GM12878 (cell line): ENCODE results near the gene CCBE1. TPM values are rescaled to one million over a fixed set of nuclear protein-coding genes. Genes with fewer than 3 reads are reported as not detected.

Experiments
- ATAC-seq: fragments of 200-7000 bp; cut with Tn5 transposase; 3 replicates; pipeline ENCODE4 v1.9.1; 2020; ENCODE audit warnings: mild to moderate bottlenecking, moderate library complexity
- BruUV-seq: library from RNA; stranded (reverse); fragments of 400-500 nt; replicated peaks from 2 replicates; lab custom pipeline; 2021; lab: Mats Ljungman, UMichigan
- CTCF ChIA-PET: fragments of 300-600 bp; sonication (Branson Sonifier 250); formaldehyde crosslinking; extraction: SDS; loops from one replicate; lab custom pipeline; 2021; ENCODE audit warnings: inconsistent platforms; lab: Yijun Ruan, JAX
- POLR2A ChIA-PET: fragments of 350-600 bp; formaldehyde crosslinking; extraction: SDS; loops from one replicate; lab custom pipeline; 2021; ENCODE audit warnings: inconsistent platforms; lab: Charles Lee
- RAD21 ChIA-PET: fragments of 300-600 bp; sonication (Branson Sonifier 250); formaldehyde crosslinking; loops from one replicate; lab custom pipeline; 2023; ENCODE audit warnings: antibody characterized with exemption; ENCODE audit not compliant: unreplicated experiment; lab: Charles Lee
- SMC1A ChIA-PET: fragments of 300-600 bp; sonication (Branson Sonifier 250); formaldehyde crosslinking; loops from one replicate; lab custom pipeline; 2023; ENCODE audit not compliant: unreplicated experiment, uncharacterized antibody; lab: Charles Lee
- DNase-seq: peaks from one replicate; pipeline ENCODE4 v3.0.0-alpha.2; 2011; ENCODE audit warnings: low read depth, low spot score
- FAIRE-seq: peaks from 3 replicates; lab custom pipeline; 2011; peaks lifted over from hg19 to GRCh38; lab: Jason Lieb, UNC
- H2AFZ ChIP-seq: 2 replicates; pipeline ENCODE4 v1.6.0; 2011; ENCODE audit warnings: low read depth, low read length, control low read depth; ENCODE audit not compliant: control insufficient read depth
- H3K27ac ChIP-seq: 2 replicates; pipeline ENCODE4 v1.5.1; 2011; ENCODE audit warnings: control low read depth; ENCODE audit not compliant: control insufficient read depth, insufficient read depth
- H3K27me3 ChIP-seq, 2 experiments: replicated peaks in 1 of 2; 2 replicates each; pipeline versions ENCODE4 v1.6.0 to v1.6.1; 2011; ENCODE audit warnings: low read length in 1 of 2; ENCODE audit not compliant: control insufficient read depth in 2 of 2, insufficient read depth in 2 of 2
- H3K36me3 ChIP-seq, 2 experiments: 2 replicates each; pipeline ENCODE4 v1.5.1; 2011; ENCODE audit warnings: low read length in 1 of 2; ENCODE audit not compliant: control insufficient read depth in 2 of 2, insufficient read depth in 2 of 2
- H3K4me1 ChIP-seq: 2 replicates; pipeline ENCODE4 v1.6.1; 2011; ENCODE audit warnings: mild to moderate bottlenecking, low read length, moderate library complexity, mixed read lengths; ENCODE audit not compliant: control insufficient read depth, insufficient read depth
- H3K4me2 ChIP-seq: 2 replicates; pipeline ENCODE4 v1.6.0; 2011; ENCODE audit warnings: control low read depth; ENCODE audit not compliant: control insufficient read depth, insufficient read depth
- H3K4me3 ChIP-seq: fragments of 200-600 bp; sonication (generic); 2 replicates; pipeline ENCODE4 v1.5.1; 2016
- H3K79me2 ChIP-seq: 2 replicates; pipeline ENCODE4 v1.6.0; 2011; ENCODE audit warnings: low read length; ENCODE audit not compliant: control insufficient read depth, insufficient read depth
- H3K9ac ChIP-seq: 2 replicates; pipeline ENCODE4 v1.8.0; 2011; ENCODE audit warnings: low read length, control low read depth, mixed read lengths; ENCODE audit not compliant: control insufficient read depth, insufficient read depth
- H3K9me3 ChIP-seq: replicated peaks from 3 replicates; pipeline ENCODE4 v1.5.1; 2011; ENCODE audit warnings: mild to moderate bottlenecking, low read length; ENCODE audit not compliant: control insufficient read depth, insufficient read depth
- H4K20me1 ChIP-seq: 2 replicates; pipeline ENCODE4 v1.6.0; 2011; ENCODE audit not compliant: control insufficient read depth, insufficient read depth
- CBFB ChIP-seq: IDR thresholded peaks from 2 replicates; pipeline ENCODE4 v1.6.1; 2016; ENCODE audit warnings: antibody characterized with exemption, low read depth
- CHD1 ChIP-seq: IDR thresholded peaks from 2 replicates; pipeline ENCODE4 v1.6.1; 2012; ENCODE audit warnings: low read depth, low read length, improper control_type of control experiment
- EP300 ChIP-seq, 2 experiments: fragments of 150-350 bp in 1 of 2; IDR thresholded peaks; 2 replicates each; pipeline ENCODE4 v1.6.1; 2011 to 2012; ENCODE audit warnings: low read depth in 2 of 2, low read length in 2 of 2, borderline replicate concordance in 1 of 2, improper control_type of control experiment in 1 of 2, inconsistent platforms in 1 of 2; ENCODE audit not compliant: control insufficient read depth in 1 of 2
- ETV6 ChIP-seq, 2 experiments: fragments of 450-650 bp in 1 of 2; IDR thresholded peaks in 1 of 2; conservative IDR thresholded peaks in 1 of 2; 2 replicates each; pipeline ENCODE4 v1.6.1; 2014; ENCODE audit warnings: antibody characterized with exemption in 1 of 2, borderline replicate concordance in 1 of 2, low read depth in 1 of 2, mild to moderate bottlenecking in 1 of 2, moderate library complexity in 1 of 2
- IKZF2 ChIP-seq, 2 experiments: fragments of 450-650 bp; IDR thresholded peaks; 2 replicates each; pipeline ENCODE4 v1.6.1; 2017; ENCODE audit warnings: mild to moderate bottlenecking in 2 of 2, moderate library complexity in 2 of 2
- JUND ChIP-seq: IDR thresholded peaks from 2 replicates; pipeline ENCODE4 v1.6.1; 2012; ENCODE audit warnings: low read depth, mild to moderate bottlenecking, low read length, improper control_type of control experiment, moderate library complexity
- KLF5 ChIP-seq: fragments of 450-650 bp; IDR thresholded peaks from 2 replicates; pipeline ENCODE4 v1.6.1; 2014; ENCODE audit warnings: mild to moderate bottlenecking; ENCODE audit not compliant: partially characterized antibody
- NR2F1 ChIP-seq: fragments of 450-650 bp; conservative IDR thresholded peaks from 2 replicates; pipeline ENCODE4 v1.6.1; 2017; ENCODE audit warnings: mild to moderate bottlenecking
- PAX5 ChIP-seq: IDR thresholded peaks from 2 replicates; pipeline ENCODE4 v1.6.1; 2011; ENCODE audit warnings: low read depth, low read length, borderline replicate concordance
- PKNOX1 ChIP-seq: fragments of 450-650 bp; IDR thresholded peaks from 2 replicates; pipeline ENCODE4 v1.6.1; 2016; ENCODE audit warnings: mild to moderate bottlenecking
- POLR2AphosphoS2 ChIP-seq: IDR thresholded peaks from 2 replicates; pipeline ENCODE4 v1.6.1; 2011; ENCODE audit warnings: low read depth, mild to moderate bottlenecking, low read length, improper control_type of control experiment, moderate library complexity
- RAD51 ChIP-seq: fragments of 450-650 bp; IDR thresholded peaks from 2 replicates; pipeline ENCODE4 v1.6.1; 2016; ENCODE audit warnings: moderate library complexity, mild to moderate bottlenecking, inconsistent platforms
- STAT3 ChIP-seq: IDR thresholded peaks from 2 replicates; pipeline ENCODE4 v1.6.1; 2011; ENCODE audit warnings: low read depth, low read length, improper control_type of control experiment
- SUPT20H ChIP-seq: IDR thresholded peaks from 2 replicates; pipeline ENCODE4 v1.6.1; 2011; ENCODE audit warnings: low read depth, mild to moderate bottlenecking, low read length, moderate library complexity, borderline replicate concordance; ENCODE audit not compliant: control insufficient read depth
- SUZ12 ChIP-seq: fragments of 200-600 bp; sonication (generic); IDR thresholded peaks from one replicate; pipeline ENCODE4 v1.6.1; 2018; ENCODE audit warnings: antibody characterized with exemption, mild to moderate bottlenecking; ENCODE audit not compliant: unreplicated experiment
- ZBED1 ChIP-seq: IDR thresholded peaks from 2 replicates; pipeline ENCODE4 v1.6.1; 2016; ENCODE audit warnings: borderline replicate concordance
- ZNF24 ChIP-seq: fragments of 450-650 bp; IDR thresholded peaks from 2 replicates; pipeline ENCODE4 v1.6.1; 2017; ENCODE audit warnings: antibody characterized with exemption, mild to moderate bottlenecking
- WGBS: methylation state at CpG from one replicate; pipeline ENCODE4 v1.1.6; 2016; ENCODE audit warnings: low lambda C conversion rate; ENCODE audit not compliant: insufficient replicate concordance, insufficient coverage; ENCODE audit errors: missing lambda C conversion rate; 5-methylcytosine and 5-hydroxymethylcytosine counted together
- in situ Hi-C: fragments of 300-500 bp; cut with MboI; formaldehyde crosslinking; loops from 9 replicates; pipeline ENCODE4 v1.14.3; 2018; ENCODE audit warnings: mixed read lengths
- intact Hi-C: fragments of 100-400 bp; cut with micrococcal nuclease; formaldehyde crosslinking; loops from one replicate; pipeline ENCODE4 v1.14.2; 2022; ENCODE audit not compliant: unreplicated experiment
- polyA plus RNA-seq, 11 experiments: library from polyadenylated mRNA; depleted of rRNA in 4 of 11; unstranded in 6 of 11; stranded (reverse) in 5 of 11; fragments of >200 nt; fragmentation: Nextera tagmentation in 4 of 11; fragmentation: Illumina TruSeq in 1 of 11; extraction: Ambion mirVana in 4 of 11; extraction: Trizol in 1 of 11; gene quantifications; 1 replicate in 1 of 11; 2 replicates in 10 of 11; pipeline versions ENCODE4 v1.2.1 to v1.2.3, GENCODE V29; 2011 to 2016; ENCODE audit warnings: inconsistent platforms in 2 of 11, missing spikeins in 2 of 11, low read depth in 1 of 11
- total RNA-seq, 4 experiments: library from RNA; depleted of rRNA in 3 of 4; stranded (reverse); fragments of >200 nt in 3 of 4; fragmentation: Illumina TruSeq in 1 of 4; extraction: Trizol in 1 of 4; gene quantifications; 2 replicates each; pipeline versions ENCODE4 v1.2.1 to v1.2.3, GENCODE V29; 2013 to 2021
- TF ChIP-seq, protein P1 (sequence below): fragments of 450-650 bp; formaldehyde crosslinking; IDR thresholded peaks from 2 replicates; pipeline ENCODE4 v1.4.0; 2022; ENCODE audit warnings: mild to moderate bottlenecking, moderate library complexity

CCBE1 gene
- total and polyA plus RNA-seq, 10 of the 15 experiments (the other 5 are each of a cell fraction or from before 2014, with no cell fraction given) = 0.03 to 0.49 (median 0.04) TPM; not detected in 7

DNA sequence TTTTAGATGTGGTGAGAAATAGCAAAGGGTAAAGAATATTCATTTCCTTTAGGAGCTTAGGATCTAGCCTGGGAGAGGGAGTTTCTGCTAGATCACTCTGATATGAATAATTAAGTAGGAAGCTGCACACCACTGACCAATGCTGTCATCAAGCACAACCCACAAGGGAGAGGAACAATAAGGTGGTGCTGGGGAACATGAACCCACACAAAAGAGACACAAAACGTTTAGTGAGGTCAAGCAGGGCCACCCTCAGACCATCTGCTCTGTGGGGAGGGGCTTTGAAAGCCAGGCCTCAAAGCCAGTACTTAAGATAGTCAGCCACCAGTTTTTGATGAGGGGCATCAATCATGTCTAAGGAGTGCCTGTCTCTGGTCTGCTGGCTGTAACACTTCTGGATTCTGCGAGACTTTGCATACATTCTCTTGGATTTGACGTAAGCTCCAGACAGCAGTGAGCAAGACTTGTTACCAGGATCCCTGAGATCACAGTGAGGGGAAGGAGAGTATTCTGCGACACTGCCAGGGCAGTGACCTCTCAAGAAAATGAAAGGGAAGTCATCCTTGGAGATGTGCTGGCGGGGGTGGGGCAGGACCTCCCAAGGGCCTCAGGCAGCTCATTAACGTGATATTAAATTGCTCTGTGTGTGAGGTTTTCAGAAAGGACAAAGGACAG lies 127.0 kb downstream of the CCBE1 start:
- H3K9me3 ChIP-seq = no peaks in the 10 kb centered on the region
- ChIA-PET SMC1A (interaction anchor here (1.3 kb wide), 1 partner anchor 15 kb away, joined by 3 read pairs; no protein-coding TSS in a partner anchor), POLR2A (no interaction called here), RAD21 (no interaction called here)
- FAIRE-seq = no peak
- H3K79me2 ChIP-seq = no peaks in the 10 kb centered on the region
- no peak for ATAC-seq
- no peak overlapping the region for H3K9ac ChIP-seq
- H3K4me2 ChIP-seq = no peak overlapping the region
- no peak overlapping the region for H2AFZ ChIP-seq
- no TSS peak for BruUV-seq
- H3K4me3 ChIP-seq = no peak overlapping the region
- no peaks in the 10 kb centered on the region for H3K4me1 ChIP-seq
- in situ Hi-C loops = no loop called here
- H3K27me3 ChIP-seq = no peaks in the 10 kb centered on the region; a peak in 1 of 4 replicates
- TF ChIP-seq PAX5 = no peak
- TF ChIP-seq CBFB = no peak
- TF ChIP-seq SUZ12 = no peak
- no peak for TF ChIP-seq IKZF2 (IDR thresholded peaks at IDR 0.05)
- no peak for TF ChIP-seq KLF5
- TF ChIP-seq, protein P1, sequence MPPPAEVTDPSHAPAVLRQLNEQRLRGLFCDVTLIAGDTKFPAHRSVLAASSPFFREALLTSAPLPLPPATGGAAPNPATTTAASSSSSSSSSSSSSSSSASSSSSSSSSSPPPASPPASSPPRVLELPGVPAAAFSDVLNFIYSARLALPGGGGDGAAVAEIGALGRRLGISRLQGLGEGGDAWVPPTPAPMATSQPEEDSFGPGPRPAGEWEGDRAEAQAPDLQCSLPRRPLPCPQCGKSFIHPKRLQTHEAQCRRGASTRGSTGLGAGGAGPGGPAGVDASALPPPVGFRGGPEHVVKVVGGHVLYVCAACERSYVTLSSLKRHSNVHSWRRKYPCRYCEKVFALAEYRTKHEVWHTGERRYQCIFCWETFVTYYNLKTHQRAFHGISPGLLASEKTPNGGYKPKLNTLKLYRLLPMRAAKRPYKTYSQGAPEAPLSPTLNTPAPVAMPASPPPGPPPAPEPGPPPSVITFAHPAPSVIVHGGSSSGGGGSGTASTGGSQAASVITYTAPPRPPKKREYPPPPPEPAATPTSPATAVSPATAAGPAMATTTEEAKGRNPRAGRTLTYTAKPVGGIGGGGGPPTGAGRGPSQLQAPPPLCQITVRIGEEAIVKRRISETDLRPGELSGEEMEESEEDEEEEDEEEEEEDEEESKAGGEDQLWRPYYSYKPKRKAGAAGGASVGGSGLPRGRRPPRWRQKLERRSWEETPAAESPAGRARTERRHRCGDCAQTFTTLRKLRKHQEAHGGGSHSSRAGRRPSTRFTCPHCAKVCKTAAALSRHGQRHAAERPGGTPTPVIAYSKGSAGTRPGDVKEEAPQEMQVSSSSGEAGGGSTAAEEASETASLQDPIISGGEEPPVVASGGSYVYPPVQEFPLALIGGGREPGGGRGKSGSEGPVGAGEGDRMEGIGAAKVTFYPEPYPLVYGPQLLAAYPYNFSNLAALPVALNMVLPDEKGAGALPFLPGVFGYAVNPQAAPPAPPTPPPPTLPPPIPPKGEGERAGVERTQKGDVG (CRISPR knock-in tag) = no peak
- TF ChIP-seq PKNOX1 = no peak
- no peak for TF ChIP-seq ZNF24
- no peak for TF ChIP-seq CHD1
- no peak for TF ChIP-seq ZBED1
- no peak for TF ChIP-seq ETV6 (conservative IDR thresholded peaks at IDR 0.05 in 1 of 2, IDR thresholded peaks at IDR 0.05 in 1 of 2; ENCODE audit: borderline replicate concordance in 1 of 2, low read depth in 1 of 2)
- no peak for TF ChIP-seq JUND
- no peak for TF ChIP-seq EP300 (IDR thresholded peaks at IDR 0.05; ENCODE audit: borderline replicate concordance in 1 of 2, control insufficient read depth in 1 of 2, low read depth in 2 of 2, low read length in 2 of 2)
- no peak for TF ChIP-seq SUPT20H
- TF ChIP-seq NR2F1 = no peak
- TF ChIP-seq RAD51 = no peak
- no peak for TF ChIP-seq STAT3
- no peak for TF ChIP-seq POLR2AphosphoS2
- TF ChIP-seq, all 136 proteins: peak for 0
- CTCF ChIA-PET = interaction anchor here (1.3 kb wide), 1 partner anchor 61 kb away, joined by 3 read pairs; no protein-coding TSS in a partner anchor
- DNase-seq = no peak
- intact Hi-C loops = no loop called here
- 8% methylated on average over 6 of the region's 6 CpGs for WGBS
- no peak overlapping the region for H3K27ac ChIP-seq
- no peaks in the 10 kb centered on the region for H4K20me1 ChIP-seq
- H3K36me3 ChIP-seq = no peaks in the 10 kb centered on the region
